NCI-H82 (cell line): Measurements from ENCODE around the gene CENPH.
"Not testable (repeated sequence)": the region's sequence is repeated elsewhere in the genome, so short reads cannot be mapped to it uniquely, and the experiment has no call there.

Experiments
- DNase-seq: peaks from one replicate; lab custom pipeline; 2025; lab: John Stamatoyannopoulos, UW

The CENPH gene

DNA sequence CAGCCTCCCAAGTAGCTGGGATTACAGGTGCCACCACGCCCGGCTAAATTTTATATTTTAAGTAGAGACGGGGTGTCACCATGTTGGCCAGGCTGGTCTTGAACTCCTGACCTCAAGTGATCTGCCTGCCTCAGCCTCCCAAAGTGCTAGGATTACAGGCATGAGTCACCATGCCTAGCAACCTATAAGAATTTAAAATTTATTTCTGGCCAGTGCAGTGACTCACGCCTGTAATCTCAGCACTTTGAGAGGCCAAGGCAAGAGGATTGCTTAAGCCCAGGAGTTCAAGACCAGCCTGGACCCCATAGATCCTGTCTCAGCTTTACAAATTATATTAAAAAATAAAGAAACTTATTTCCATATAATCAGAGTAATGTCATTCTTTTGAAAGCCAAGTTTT is 66.6 kb downstream of the CENPH start:
- DNase-seq = not testable (repeated sequence)

DNA sequence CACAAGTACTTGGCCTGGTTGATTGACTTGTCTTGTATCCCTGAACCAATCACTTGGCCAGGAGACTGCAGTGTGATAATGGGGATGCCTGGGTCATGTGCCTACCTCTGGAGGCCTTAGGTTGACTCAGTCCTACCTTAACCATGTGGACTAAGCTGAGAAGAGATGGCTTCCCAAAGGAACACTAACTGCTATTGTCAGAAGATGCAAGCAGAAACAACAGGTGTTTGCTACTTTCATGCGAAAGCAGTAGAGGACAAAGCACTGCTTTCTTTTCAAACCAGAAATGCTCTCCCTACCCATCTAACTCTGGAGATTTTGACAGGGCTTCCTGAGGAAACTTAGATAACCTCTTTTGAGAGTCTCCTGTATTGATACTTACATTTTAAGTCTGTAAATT is 68.2 kb downstream of the CENPH start:
- no peak for DNase-seq
